Uterus (tissue), 4 donors: Measurements from ENCODE around the gene PRMT7. TPM values are rescaled to one million over a fixed set of nuclear protein-coding genes. Genes with fewer than 3 reads are reported as not detected.

Source experiments
- DNase-seq, 2 donors: peaks; one replicate each; pipeline ENCODE4 v3.0.0-alpha.2; 2019 to 2020
- H3K27ac ChIP-seq, 2 donors: fragments of 200-600 bp; sonication (generic); 1 replicate in 1 of 2; 2 replicates in 1 of 2; pipeline ENCODE4 v1.5.1; 2016 to 2018
- H3K27me3 ChIP-seq, 2 donors: fragments of 200-600 bp; sonication (generic); one replicate each; pipeline ENCODE4 v1.5.1; 2018 to 2019; ENCODE audit warnings: control low read depth in 1 of 2
- H3K36me3 ChIP-seq, 2 donors: fragments of 200-600 bp; sonication (generic); one replicate each; pipeline ENCODE4 v1.5.1; 2019; ENCODE audit warnings: control low read depth in 1 of 2
- H3K4me1 ChIP-seq, 2 donors: fragments of 200-600 bp; sonication (generic); one replicate each; pipeline ENCODE4 v1.5.1; 2018 to 2019; ENCODE audit warnings: control low read depth in 1 of 2
- H3K4me3 ChIP-seq, 2 donors: fragments of 200-600 bp; sonication (generic); 1 replicate in 1 of 2; 2 replicates in 1 of 2; pipeline ENCODE4 v1.5.1; 2018 to 2019; ENCODE audit warnings: mild to moderate bottlenecking in 1 of 2
- H3K9me3 ChIP-seq, 2 donors: fragments of 200-600 bp; sonication (generic); one replicate each; pipeline ENCODE4 v1.5.1; 2019; ENCODE audit warnings: control low read depth in 1 of 2
- CTCF ChIP-seq, 4 experiments: fragments of 200-600 bp in 2 of 4; fragments of 450-650 bp in 2 of 4; sonication (generic) in 2 of 4; IDR thresholded peaks; one replicate each; pipeline ENCODE4 v1.5.1; 2016 to 2019; ENCODE audit warnings: antibody characterized with exemption in 4 of 4, mild to moderate bottlenecking in 2 of 4, moderate library complexity in 1 of 4
- POLR2A ChIP-seq, 2 donors: fragments of 450-650 bp; IDR thresholded peaks; one replicate each; pipeline ENCODE4 v1.6.1; 2016; ENCODE audit warnings: antibody characterized with exemption in 2 of 2, mild to moderate bottlenecking in 1 of 2, moderate library complexity in 1 of 2
- intact Hi-C: fragments of 100-400 bp; cut with DNase I; formaldehyde crosslinking; loops from one replicate; pipeline ENCODE4 v1.15.1; 2023; ENCODE audit warnings: low total_unique reads
- total RNA-seq, 4 donors: library from RNA; depleted of rRNA in 3 of 4; stranded (reverse); fragments of >200 nt in 3 of 4; gene quantifications; one replicate each; pipeline versions ENCODE4 v1.1.0 to v1.2.4, GENCODE V29; 2014 to 2023
- donor health status: DM: yes; HTN: yes; CAD: no.

Gene PRMT7
- total RNA-seq, 4 donors from 2014 or later = 8.2 to 111 (median 66.9) TPM

GRCh38 chr16:68396481-68396880 is 85.7 kb downstream of the PRMT7 start:
- intact Hi-C loops = no loop called here
- Histone ChIP-seq H3K4me1 (no peaks in the 10 kb centered on the region), H3K9me3 (no peaks in the 10 kb centered on the region), H3K36me3 (no peaks in the 10 kb centered on the region), H3K27ac (no peak overlapping the region), H3K27me3 (no peaks in the 10 kb centered on the region), H3K4me3 (no peak overlapping the region)
- TF ChIP-seq POLR2A (IDR thresholded peaks at IDR 0.05) = no peak
- TF ChIP-seq CTCF (IDR thresholded peaks at IDR 0.05) = peak; percentile 13 to 53 (median 33)
- no peak for DNase-seq

DNA sequence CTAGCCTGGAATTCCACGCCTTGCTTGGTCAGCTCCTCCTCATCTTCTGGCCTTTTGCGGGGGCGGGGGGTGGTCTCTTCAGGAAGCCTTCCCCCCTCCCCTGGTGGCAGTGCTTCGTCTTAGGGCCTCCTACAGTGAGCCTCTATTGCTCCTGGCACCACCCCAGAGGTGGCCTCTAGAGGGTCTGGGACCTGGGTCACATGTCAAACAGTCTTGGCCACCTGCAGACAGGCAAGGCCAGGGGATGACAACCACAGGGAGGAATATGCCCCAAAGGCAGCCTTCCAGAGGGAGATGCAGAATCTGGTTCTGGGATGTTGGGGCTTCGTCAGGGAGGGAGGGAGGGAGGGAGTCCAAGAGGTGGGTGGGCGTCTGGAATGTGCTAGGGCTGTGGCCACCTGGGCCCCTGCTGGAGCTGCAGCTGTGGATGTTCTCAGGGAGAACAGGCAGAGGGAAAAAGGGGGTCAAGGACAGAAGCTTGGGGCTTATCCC is 86.9 kb downstream of the PRMT7 start:
- DNase-seq = no peak
- intact Hi-C loops = no loop called here
- H3K27ac ChIP-seq = no peak overlapping the region
- no peaks in the 10 kb centered on the region for H3K27me3 ChIP-seq
- no peaks in the 10 kb centered on the region for H3K36me3 ChIP-seq
- no peak overlapping the region for H3K4me3 ChIP-seq
- H3K4me1 ChIP-seq = no peaks in the 10 kb centered on the region
- no peak for TF ChIP-seq POLR2A (IDR thresholded peaks at IDR 0.05)
- no peak for TF ChIP-seq CTCF (IDR thresholded peaks at IDR 0.05)
- H3K9me3 ChIP-seq = no peaks in the 10 kb centered on the region

- TF ChIP-seq POLR2A (IDR thresholded peaks at IDR 0.05) (no peak), CTCF (IDR thresholded peaks at IDR 0.05) (no peak)
- intact Hi-C loops = no loop called here
- no peak for DNase-seq
- Histone ChIP-seq H3K4me3 (no peak overlapping the region), H3K27me3 (no peaks in the 10 kb centered on the region), H3K27ac (no peak overlapping the region), H3K4me1 (no peaks in the 10 kb centered on the region), H3K36me3 (no peaks in the 10 kb centered on the region), H3K9me3 (no peaks in the 10 kb centered on the region)
These were observed 88.6 kb downstream of the PRMT7 start for GRCh38 chr16:68399456-68399855.

GRCh38 chr16:68400083-68400923 is 89.5 kb downstream of the PRMT7 start:
- no peak for DNase-seq
- Histone ChIP-seq H3K36me3 (no peaks in the 10 kb centered on the region), H3K9me3 (no peaks in the 10 kb centered on the region), H3K4me3 (no peak overlapping the region), H3K27ac (no peak overlapping the region), H3K27me3 (no peaks in the 10 kb centered on the region), H3K4me1 (no peaks in the 10 kb centered on the region)
- TF ChIP-seq POLR2A (IDR thresholded peaks at IDR 0.05) (no peak), CTCF (IDR thresholded peaks at IDR 0.05) (no peak)
- intact Hi-C loops = no loop called here

- no peak for DNase-seq
- no peak overlapping the region for H3K4me3 ChIP-seq
- no peak for TF ChIP-seq CTCF (IDR thresholded peaks at IDR 0.05)
- no peak for TF ChIP-seq POLR2A (IDR thresholded peaks at IDR 0.05)
- no peak overlapping the region for H3K27ac ChIP-seq
- no peaks in the 10 kb centered on the region for H3K27me3 ChIP-seq
- no peaks in the 10 kb centered on the region for H3K36me3 ChIP-seq
- no peaks in the 10 kb centered on the region for H3K4me1 ChIP-seq
- intact Hi-C loops = no loop called here
- no peaks in the 10 kb centered on the region for H3K9me3 ChIP-seq
These were observed 90.2 kb downstream of the PRMT7 start for GRCh38 chr16:68400924-68401460.
